ENCODE data around the gene SAP30.

Gene SAP30

DNA sequence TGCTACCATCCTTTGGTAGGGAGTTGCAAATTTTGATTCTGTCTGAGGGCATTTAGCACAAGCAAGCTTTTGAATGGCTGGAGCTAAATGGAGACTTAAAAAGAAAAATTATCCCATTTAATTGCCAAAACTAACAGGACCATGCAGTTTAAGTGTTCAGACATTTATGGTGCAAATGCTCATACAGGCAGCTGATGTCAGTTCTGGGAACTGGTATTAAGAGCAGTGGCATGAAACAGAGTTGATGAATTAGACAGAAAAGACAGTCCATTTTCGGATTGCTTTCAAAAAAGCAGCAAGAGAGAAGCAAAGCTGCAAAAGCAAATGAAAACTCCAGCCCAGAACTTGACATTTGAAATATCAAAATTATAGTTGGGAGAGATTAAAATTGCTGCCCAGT lies 26.9 kb downstream of the SAP30 start:
- DNase-seq (ENCODE audit: low read depth): no peak
- H3K4me3 ChIP-seq (ENCODE audit: low read depth, low read length): no peak overlapping the region

DNA sequence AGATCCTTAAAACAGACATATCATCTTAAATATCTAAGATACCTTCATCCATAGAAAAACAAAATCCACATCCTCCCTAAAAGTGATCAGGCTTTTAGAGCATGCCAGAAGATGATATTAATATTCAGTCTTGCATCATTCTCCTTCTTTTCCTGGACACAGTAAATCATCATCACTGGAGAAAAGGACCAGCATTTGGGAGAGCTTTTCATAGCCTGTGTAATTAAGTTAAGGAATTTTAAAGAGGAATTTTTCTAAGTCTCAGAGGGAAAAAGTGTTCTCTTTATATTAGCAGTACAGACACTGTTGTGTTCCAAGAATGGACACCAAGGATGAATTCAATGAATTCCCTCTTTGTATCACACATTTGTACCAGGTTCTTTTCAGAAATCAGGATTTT lies 27.5 kb downstream of the SAP30 start:
- TF ChIP-seq MAX (IDR thresholded peaks at IDR 0.05; ENCODE audit: low read depth, low read length): no peak
- H3K4me3 ChIP-seq (ENCODE audit: low read depth, low read length): no peak overlapping the region
- DNase-seq (ENCODE audit: low read depth): no peak

More for the DNA sequence above, 26.9 kb downstream of the SAP30 start:
- no peak for TF ChIP-seq MYC (IDR thresholded peaks at IDR 0.05; ENCODE audit: low read depth, low read length)
- TF ChIP-seq, protein P1, sequence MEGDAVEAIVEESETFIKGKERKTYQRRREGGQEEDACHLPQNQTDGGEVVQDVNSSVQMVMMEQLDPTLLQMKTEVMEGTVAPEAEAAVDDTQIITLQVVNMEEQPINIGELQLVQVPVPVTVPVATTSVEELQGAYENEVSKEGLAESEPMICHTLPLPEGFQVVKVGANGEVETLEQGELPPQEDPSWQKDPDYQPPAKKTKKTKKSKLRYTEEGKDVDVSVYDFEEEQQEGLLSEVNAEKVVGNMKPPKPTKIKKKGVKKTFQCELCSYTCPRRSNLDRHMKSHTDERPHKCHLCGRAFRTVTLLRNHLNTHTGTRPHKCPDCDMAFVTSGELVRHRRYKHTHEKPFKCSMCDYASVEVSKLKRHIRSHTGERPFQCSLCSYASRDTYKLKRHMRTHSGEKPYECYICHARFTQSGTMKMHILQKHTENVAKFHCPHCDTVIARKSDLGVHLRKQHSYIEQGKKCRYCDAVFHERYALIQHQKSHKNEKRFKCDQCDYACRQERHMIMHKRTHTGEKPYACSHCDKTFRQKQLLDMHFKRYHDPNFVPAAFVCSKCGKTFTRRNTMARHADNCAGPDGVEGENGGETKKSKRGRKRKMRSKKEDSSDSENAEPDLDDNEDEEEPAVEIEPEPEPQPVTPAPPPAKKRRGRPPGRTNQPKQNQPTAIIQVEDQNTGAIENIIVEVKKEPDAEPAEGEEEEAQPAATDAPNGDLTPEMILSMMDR (IDR thresholded peaks at IDR 0.05; ENCODE audit: low read depth, low read length): no peak

- TF ChIP-seq MAX (IDR thresholded peaks at IDR 0.05; ENCODE audit: low read depth, low read length) (no peak), POLR2A (IDR thresholded peaks at IDR 0.05; ENCODE audit: extremely low read depth, insufficient read length) (no peak), MYC (IDR thresholded peaks at IDR 0.05; ENCODE audit: low read depth, low read length) (no peak)
- TF ChIP-seq, protein P1 (IDR thresholded peaks at IDR 0.05; ENCODE audit: low read depth, low read length): no peak
- no peak for DNase-seq (ENCODE audit: low read depth)
- H3K4me3 ChIP-seq (ENCODE audit: low read depth, low read length): no peak within 1 kb of the TSS
Observed at GRCh38 chr4:173398779-173399415, 28.1 kb downstream of the SAP30 start, which contains the start of gene SCRG1. TSS of gene SCRG1 (minus strand) at chr4:173399116. CDS start at chr4:173391414, 7,702 bp downstream.

DNA sequence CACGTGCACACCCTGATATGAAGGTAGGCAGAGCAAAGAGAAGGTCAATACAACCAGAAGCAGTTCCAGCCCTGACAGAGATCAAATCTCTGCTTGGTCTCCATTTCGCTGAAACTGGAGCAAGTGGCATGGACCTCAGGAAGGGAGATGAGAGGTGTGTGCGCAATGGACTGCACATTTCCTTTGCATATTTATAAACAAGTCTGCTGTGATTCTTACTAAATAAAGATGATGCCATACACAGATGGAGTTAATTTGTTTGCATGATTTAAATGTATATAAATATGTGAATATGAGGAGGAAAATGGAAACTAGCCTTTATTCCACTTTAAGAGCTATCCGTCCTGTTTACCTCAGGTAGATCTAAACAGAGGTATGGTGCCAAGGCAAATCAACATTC lies 30.3 kb downstream of the SAP30 start:
- DNase-seq (ENCODE audit: low read depth): no peak
- TF ChIP-seq POLR2A (IDR thresholded peaks at IDR 0.05; ENCODE audit: extremely low read depth, insufficient read length) (no peak), MYC (IDR thresholded peaks at IDR 0.05; ENCODE audit: low read depth, low read length) (no peak), MAX (IDR thresholded peaks at IDR 0.05; ENCODE audit: low read depth, low read length) (no peak)
- TF ChIP-seq, protein P1 (IDR thresholded peaks at IDR 0.05; ENCODE audit: low read depth, low read length): no peak
- no peak overlapping the region for H3K4me3 ChIP-seq (ENCODE audit: low read depth, low read length)

GRCh38 chr4:173403051-173403450 lies 32.3 kb downstream of the SAP30 start:
- DNase-seq (ENCODE audit: low read depth): no peak
- H3K4me3 ChIP-seq (ENCODE audit: low read depth, low read length): no peak overlapping the region
- TF ChIP-seq MYC (IDR thresholded peaks at IDR 0.05; ENCODE audit: low read depth, low read length) (no peak), POLR2A (IDR thresholded peaks at IDR 0.05; ENCODE audit: extremely low read depth, insufficient read length) (no peak)

- no peak overlapping the region for H3K4me3 ChIP-seq (ENCODE audit: low read depth, low read length)
- TF ChIP-seq, protein P1 (IDR thresholded peaks at IDR 0.05; ENCODE audit: low read depth, low read length): no peak
- TF ChIP-seq MAX (IDR thresholded peaks at IDR 0.05; ENCODE audit: low read depth, low read length) (no peak), POLR2A (IDR thresholded peaks at IDR 0.05; ENCODE audit: extremely low read depth, insufficient read length) (no peak), MYC (IDR thresholded peaks at IDR 0.05; ENCODE audit: low read depth, low read length) (no peak)
Observed at GRCh38 chr4:173404296-173404865, 33.6 kb downstream of the SAP30 start.

More at GRCh38 chr4:173404296-173404865, 33.6 kb downstream of the SAP30 start:
- no peak for DNase-seq (ENCODE audit: low read depth)
